Panc1 (cell line): ENCODE measurements around the gene CATSPERZ. TPM values are rescaled to one million over a fixed set of nuclear protein-coding genes. Genes with fewer than 3 reads are reported as not detected.

Experiments
- ATAC-seq: fragments of 200-7000 bp; cut with Tn5 transposase; 2 replicates; pipeline ENCODE4 v1.9.1; 2020; ENCODE audit warnings: mild to moderate bottlenecking, moderate library complexity
- BruUV-seq: library from RNA; stranded (reverse); fragments of 400-500 nt; replicated peaks from 2 replicates; lab custom pipeline; 2021; lab: Mats Ljungman, UMichigan
- CTCF ChIA-PET: fragments of 300-600 bp; sonication (Branson Sonifier 250); formaldehyde crosslinking; loops from one replicate; lab custom pipeline; 2022; ENCODE audit warnings: antibody characterized with exemption; lab: Charles Lee
- POLR2A ChIA-PET: fragments of 300-600 bp; sonication (Branson Sonifier 250); formaldehyde crosslinking; loops from one replicate; lab custom pipeline; 2022; ENCODE audit warnings: antibody characterized with exemption; lab: Charles Lee
- DNase-seq: peaks from one replicate; pipeline ENCODE4 v3.0.0-alpha.2; 2010; ENCODE audit warnings: low read depth, low spot score
- H3K27ac ChIP-seq: 2 replicates; pipeline ENCODE4 v1.5.1; 2011; ENCODE audit warnings: mild to moderate bottlenecking, low read length, inconsistent platforms
- H3K27me3 ChIP-seq: fragments of 200-500 bp; sonication (Bioruptor generic); 2 replicates; pipeline ENCODE4 v1.6.0; 2014; ENCODE audit warnings: low read length, inconsistent platforms; ENCODE audit not compliant: control insufficient read depth, insufficient read depth
- H3K36me3 ChIP-seq: fragments of 200-500 bp; sonication (Bioruptor generic); 2 replicates; pipeline ENCODE4 v1.5.1; 2014; ENCODE audit warnings: inconsistent platforms, mild to moderate bottlenecking, low read length, moderate library complexity; ENCODE audit not compliant: control insufficient read depth, insufficient read depth
- H3K4me1 ChIP-seq: 2 replicates; pipeline ENCODE4 v1.5.1; 2011; ENCODE audit warnings: inconsistent platforms, mild to moderate bottlenecking, low read length, moderate library complexity; ENCODE audit not compliant: control insufficient read depth, insufficient read depth
- H3K4me3 ChIP-seq, 2 experiments: 2 replicates each; pipeline ENCODE4 v1.5.1; 2011 to 2012; ENCODE audit warnings: low read depth in 2 of 2, low read length in 2 of 2, mild to moderate bottlenecking in 2 of 2, inconsistent platforms in 1 of 2, moderate library complexity in 1 of 2
- H3K9me3 ChIP-seq: fragments of 200-500 bp; sonication (Bioruptor generic); 2 replicates; pipeline ENCODE4 v1.5.1; 2014; ENCODE audit warnings: low read depth, mild to moderate bottlenecking, inconsistent platforms, low read length, moderate library complexity; ENCODE audit not compliant: control insufficient read depth, insufficient read depth
- CTCF ChIP-seq: fragments of 450-650 bp; IDR thresholded peaks from 2 replicates; pipeline ENCODE4 v1.5.1; 2017; ENCODE audit warnings: mild to moderate bottlenecking
- POLR2AphosphoS5 ChIP-seq: IDR thresholded peaks from 2 replicates; pipeline ENCODE4 v1.6.1; 2012; ENCODE audit warnings: mild to moderate bottlenecking, low read depth, low read length, moderate library complexity
- REST ChIP-seq, 2 experiments: IDR thresholded peaks; 2 replicates each; pipeline ENCODE4 v1.6.1; 2011 to 2012; ENCODE audit warnings: low read depth in 2 of 2, control low read depth in 1 of 2, low read length in 1 of 2, mild to moderate bottlenecking in 1 of 2, moderate library complexity in 1 of 2; ENCODE audit not compliant: insufficient read depth in 1 of 2
- SIN3A ChIP-seq: IDR thresholded peaks from 2 replicates; pipeline ENCODE4 v1.6.1; 2012; ENCODE audit warnings: low read depth, mild to moderate bottlenecking, low read length, moderate library complexity, borderline replicate concordance; ENCODE audit not compliant: insufficient read depth
- TCF7L2 ChIP-seq: IDR thresholded peaks from 2 replicates; pipeline ENCODE4 v1.6.1; 2011; ENCODE audit warnings: mild to moderate bottlenecking, low read depth, low read length, inconsistent platforms
- in situ Hi-C: cut with HindIII; loops from 2 replicates; pipeline ENCODE4 v1.10.0; 2016; ENCODE audit warnings: low sequenced_read_pairs, low pct_unique_long_range_greater_than_20kb
- intact Hi-C: fragments of 100-400 bp; cut with micrococcal nuclease; formaldehyde crosslinking; loops from one replicate; pipeline ENCODE4 v1.10.0; 2022; ENCODE audit not compliant: unreplicated experiment
- total RNA-seq: library from RNA; stranded (reverse); gene quantifications from one replicate; pipeline ENCODE4 v1.2.1, GENCODE V29; 2021; ENCODE audit not compliant: unreplicated experiment

The CATSPERZ gene
- total RNA-seq, 1 experiment from 2014 or later, result 0.64 TPM

- Histone ChIP-seq H3K27me3 (no peaks in the 10 kb centered on the region), H3K27ac (peak overlapping the region; percentile 77), H3K36me3 (no peaks in the 10 kb centered on the region), H3K4me1 (peaks cover 13% of the 10 kb centered on the region), H3K4me3 (peak overlapping the region; percentile 72 to 80), H3K9me3 (no peaks in the 10 kb centered on the region)
- BruUV-seq, result TSS peak; percentile 77
- ChIA-PET POLR2A (interaction anchor here (0.6 to 1.1 kb wide), 5 partner anchors 11 to 1474 kb away, joined by 3 to 8 read pairs (median 4); partner anchors contain the start of genes BAD, PRDX5, STX5 and TRMT112), CTCF (interaction anchor here (0.5 to 2.3 kb wide), 2 partner anchors 49 to 616 kb away, joined by 3 to 25 read pairs; no protein-coding TSS in a partner anchor)
- intact Hi-C loops, result loop anchor here (10.0 kb wide), 1 partner anchor 61 kb away; the partner anchor contains the start of genes FKBP2 and PPP1R14B
- in situ Hi-C loops, result no loop called here
- TF ChIP-seq REST (IDR thresholded peaks at IDR 0.05; ENCODE audit: insufficient read depth in 1 of 2, low read depth in 2 of 2, low read length in 1 of 2), result no peak
- TF ChIP-seq TCF7L2, result no peak
- 0 out of 2 replicates have a peak, but pooled peaks have one; percentile 69 for TF ChIP-seq SIN3A
- TF ChIP-seq CTCF, result peak; percentile 86
- peak; percentile 39; the same call in 1 of the 2 replicates for TF ChIP-seq POLR2AphosphoS5
- ATAC-seq (peak; percentile 39), DNase-seq (no peak)
Observed at GRCh38 chr11:64305691-64306562, 5.8 kb downstream of the CATSPERZ start.

GRCh38 chr11:64306563-64306875, 6.4 kb downstream of the CATSPERZ start:
- ChIA-PET POLR2A (interaction anchor here (1.1 kb wide), 1 partner anchor 11 kb away, joined by 8 read pairs; the partner anchor contains the start of genes PRDX5 and TRMT112), CTCF (no interaction called here)
- BruUV-seq, result no TSS peak

More at GRCh38 chr11:64306563-64306875, 6.4 kb downstream of the CATSPERZ start:
- H3K4me3 ChIP-seq, result peak overlapping the region; percentile 72 to 80
- ATAC-seq, result no peak
- H3K9me3 ChIP-seq, result no peaks in the 10 kb centered on the region
- in situ Hi-C loops (no loop called here), intact Hi-C loops (loop anchor here (10.0 kb wide), 1 partner anchor 62 kb away; the partner anchor contains the start of genes FKBP2 and PPP1R14B)
- no peak for DNase-seq
- peak overlapping the region; percentile 77 for H3K27ac ChIP-seq
- no peaks in the 10 kb centered on the region for H3K36me3 ChIP-seq
- TF ChIP-seq SIN3A, result no peak
- TF ChIP-seq TCF7L2, result no peak
- no peak for TF ChIP-seq REST (IDR thresholded peaks at IDR 0.05; ENCODE audit: insufficient read depth in 1 of 2, low read depth in 2 of 2, low read length in 1 of 2)
- no peak for TF ChIP-seq POLR2AphosphoS5
- TF ChIP-seq CTCF, result no peak
- H3K27me3 ChIP-seq, result no peaks in the 10 kb centered on the region
- peaks cover 15% of the 10 kb centered on the region for H3K4me1 ChIP-seq
